ENCODE results near the gene POC5. TPM values are rescaled to one million over a fixed set of nuclear protein-coding genes. Genes with fewer than 3 reads are reported as not detected.

Gene POC5
- total RNA-seq, 4 donors from 2014 or later = 10.9 to 21.6 (median 11.4) TPM

DNA sequence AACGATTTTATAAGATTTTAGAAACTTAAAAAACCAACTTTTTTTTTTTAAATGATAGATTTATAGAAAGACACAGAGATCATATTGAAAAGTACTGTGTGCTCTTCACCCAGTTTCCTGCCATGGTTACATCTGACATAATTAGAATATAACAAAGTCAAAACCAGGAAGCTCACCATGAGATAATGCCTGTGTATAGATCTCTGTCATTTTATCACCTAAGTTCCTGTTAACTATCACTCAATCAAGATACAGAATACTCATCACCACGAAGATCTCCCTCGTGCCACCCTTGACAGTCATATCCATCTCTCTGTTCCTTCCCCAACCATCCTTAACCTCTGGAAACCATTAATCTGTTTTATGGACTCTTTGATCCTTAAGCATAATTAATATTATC is 39.1 kb downstream of the POC5 start:
- Histone ChIP-seq H3K9me3 (no peaks in the 10 kb centered on the region), H3K27me3 (no peaks in the 10 kb centered on the region), H3K4me3 (no peak overlapping the region), H3K36me3 (peaks cover 16% of the 10 kb centered on the region), H3K4me1 (peaks cover 5% of the 10 kb centered on the region), H3K27ac (no peak overlapping the region)
- TF ChIP-seq POLR2AphosphoS5 (IDR thresholded peaks at IDR 0.05) (no peak), EP300 (IDR thresholded peaks at IDR 0.05) (no peak), CTCF (IDR thresholded peaks at IDR 0.05) (no peak), POLR2A (IDR thresholded peaks at IDR 0.05) (no peak)
- DNase-seq (ENCODE audit: low spot score in 2 of 2) = no peak
- 62% methylated on average over 3 of the region's 3 CpGs for WGBS

DNA sequence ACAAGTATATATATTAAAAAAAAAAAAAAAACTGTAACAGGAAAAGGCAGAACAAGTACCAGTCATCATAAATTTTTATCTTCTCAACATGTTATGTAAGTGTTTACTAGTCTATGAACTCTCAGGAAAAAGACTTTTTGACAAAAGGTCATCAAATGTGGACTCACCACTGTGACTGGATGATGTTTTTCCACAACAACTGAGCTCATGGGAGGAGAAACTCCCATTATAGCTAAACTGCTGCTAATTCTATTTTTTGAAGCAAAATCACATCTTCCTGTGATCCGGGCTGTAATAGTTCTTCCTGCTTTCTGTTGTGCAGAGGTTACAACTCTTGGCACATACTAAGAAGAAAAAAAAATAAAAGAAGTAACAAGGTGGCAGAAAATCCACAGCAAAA is 39.6 kb downstream of the POC5 start:
- no peak overlapping the region for H3K4me3 ChIP-seq
- H3K9me3 ChIP-seq = no peaks in the 10 kb centered on the region
- no peak overlapping the region for H3K27ac ChIP-seq
- no peaks in the 10 kb centered on the region for H3K27me3 ChIP-seq
- no peak for DNase-seq (ENCODE audit: low spot score in 2 of 2)
- H3K36me3 ChIP-seq = peaks cover 20% of the 10 kb centered on the region
- TF ChIP-seq POLR2A (IDR thresholded peaks at IDR 0.05) (no peak), POLR2AphosphoS5 (IDR thresholded peaks at IDR 0.05) (no peak), CTCF (IDR thresholded peaks at IDR 0.05) (no peak), EP300 (IDR thresholded peaks at IDR 0.05) (no peak)
- peaks cover 5% of the 10 kb centered on the region for H3K4me1 ChIP-seq
- 51% methylated on average over 1 of the region's 1 CpG for WGBS

DNA sequence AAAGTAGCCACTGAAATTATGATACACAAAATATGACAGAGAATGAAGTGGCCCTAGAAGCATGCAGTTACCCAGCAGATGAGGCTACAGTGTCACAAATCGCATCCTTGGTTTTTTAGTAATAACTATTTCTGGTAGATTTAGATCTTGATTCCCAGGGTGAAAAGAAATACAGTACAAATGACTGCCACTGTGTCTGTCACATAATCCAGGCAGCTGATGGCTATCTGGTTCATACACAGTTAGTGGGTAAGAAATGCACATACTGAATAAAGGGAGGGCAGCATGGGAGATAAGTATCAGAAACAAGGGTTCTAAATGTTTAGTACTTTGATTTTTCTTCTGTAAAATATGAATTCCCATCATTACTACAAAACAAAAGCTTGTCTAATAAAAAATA is 41.5 kb downstream of the POC5 start:
- Histone ChIP-seq H3K4me1 (peaks cover under 1% of the 10 kb centered on the region), H3K27ac (no peak overlapping the region), H3K4me3 (no peak overlapping the region), H3K36me3 (peaks cover 24% of the 10 kb centered on the region), H3K27me3 (no peaks in the 10 kb centered on the region), H3K9me3 (no peaks in the 10 kb centered on the region)
- no peak for DNase-seq (ENCODE audit: low spot score in 2 of 2)
- TF ChIP-seq POLR2AphosphoS5 (IDR thresholded peaks at IDR 0.05) (no peak), POLR2A (IDR thresholded peaks at IDR 0.05) (no peak), EP300 (IDR thresholded peaks at IDR 0.05) (no peak), CTCF (IDR thresholded peaks at IDR 0.05) (no peak)
- whole genome bisulfite sequencing = 81% methylated on average over 1 of the region's 1 CpG

DNA sequence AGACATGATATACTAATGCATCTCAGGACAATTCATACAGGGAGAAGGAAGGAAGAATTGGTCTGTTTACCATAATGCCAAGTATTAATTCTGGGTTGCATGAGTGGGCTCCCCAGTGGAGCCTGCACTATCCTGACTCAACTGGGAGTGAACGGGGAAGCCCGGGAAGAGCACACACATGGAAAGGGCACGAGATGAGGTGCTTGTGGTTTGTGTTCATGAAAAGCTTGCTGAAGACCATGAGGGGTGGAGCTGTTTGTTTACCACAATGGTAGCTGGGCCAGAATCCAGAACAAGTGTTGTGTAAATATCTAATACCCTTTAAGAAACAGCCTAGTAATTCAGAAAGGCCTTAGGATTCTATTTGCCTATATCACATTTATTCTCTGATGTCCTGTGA is 44.6 kb downstream of the POC5 start:
- H3K4me3 ChIP-seq = no peak overlapping the region
- no peaks in the 10 kb centered on the region for H3K27me3 ChIP-seq
- WGBS = 74% methylated on average over 3 of the region's 3 CpGs
- peaks cover 24% of the 10 kb centered on the region for H3K36me3 ChIP-seq
- peaks cover 7% of the 10 kb centered on the region for H3K4me1 ChIP-seq
- no peak for DNase-seq (ENCODE audit: low spot score in 2 of 2)
- no peak for TF ChIP-seq EP300 (IDR thresholded peaks at IDR 0.05)
- no peaks in the 10 kb centered on the region for H3K9me3 ChIP-seq
- no peak overlapping the region for H3K27ac ChIP-seq

GRCh38 chr5:75671506-75671905 is 45.7 kb downstream of the POC5 start:
- Histone ChIP-seq H3K4me1 (peaks cover 7% of the 10 kb centered on the region), H3K36me3 (peaks cover 24% of the 10 kb centered on the region), H3K27ac (no peak overlapping the region), H3K4me3 (no peak overlapping the region), H3K9me3 (no peaks in the 10 kb centered on the region), H3K27me3 (no peaks in the 10 kb centered on the region)
- WGBS = 98% methylated on average over 2 of the region's 2 CpGs
- no peak for DNase-seq (ENCODE audit: low spot score in 2 of 2)
- TF ChIP-seq EP300 (IDR thresholded peaks at IDR 0.05) (no peak), POLR2AphosphoS5 (IDR thresholded peaks at IDR 0.05) (no peak), CTCF (IDR thresholded peaks at IDR 0.05) (no peak), POLR2A (IDR thresholded peaks at IDR 0.05) (no peak)

DNA sequence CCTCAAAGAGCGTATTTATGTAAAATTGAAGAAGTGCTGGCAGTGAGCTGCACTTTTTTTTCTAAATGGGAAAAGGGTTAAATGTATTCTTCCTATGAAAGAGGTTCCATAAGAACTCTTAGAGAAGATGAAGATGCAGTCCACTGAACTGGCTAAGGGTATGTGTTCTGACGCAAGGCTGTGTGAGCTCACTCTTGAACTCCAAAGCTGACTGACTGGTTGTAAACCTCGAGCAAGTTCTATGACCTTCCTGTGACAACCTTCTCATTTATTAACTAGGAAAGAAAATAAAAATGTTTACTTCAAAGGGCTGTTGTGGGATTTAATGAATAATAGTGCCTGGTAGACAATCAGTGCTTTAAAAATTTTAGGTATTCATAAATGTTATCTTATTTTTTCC is 46.7 kb downstream of the POC5 start:
- TF ChIP-seq EP300 (IDR thresholded peaks at IDR 0.05) (no peak), POLR2AphosphoS5 (IDR thresholded peaks at IDR 0.05) (no peak), POLR2A (IDR thresholded peaks at IDR 0.05) (no peak), CTCF (IDR thresholded peaks at IDR 0.05) (no peak)
- Histone ChIP-seq H3K4me1 (peaks cover 7% of the 10 kb centered on the region), H3K9me3 (no peaks in the 10 kb centered on the region), H3K27ac (no peak overlapping the region), H3K4me3 (no peak overlapping the region), H3K36me3 (peaks cover 24% of the 10 kb centered on the region), H3K27me3 (no peaks in the 10 kb centered on the region)
- DNase-seq (ENCODE audit: low spot score in 2 of 2) = no peak
- 82% methylated on average over 3 of the region's 3 CpGs for WGBS

Data from suprapubic skin (tissue), 4 donors.